ENCODE data around the gene LGALS14.

The LGALS14 gene

DNA sequence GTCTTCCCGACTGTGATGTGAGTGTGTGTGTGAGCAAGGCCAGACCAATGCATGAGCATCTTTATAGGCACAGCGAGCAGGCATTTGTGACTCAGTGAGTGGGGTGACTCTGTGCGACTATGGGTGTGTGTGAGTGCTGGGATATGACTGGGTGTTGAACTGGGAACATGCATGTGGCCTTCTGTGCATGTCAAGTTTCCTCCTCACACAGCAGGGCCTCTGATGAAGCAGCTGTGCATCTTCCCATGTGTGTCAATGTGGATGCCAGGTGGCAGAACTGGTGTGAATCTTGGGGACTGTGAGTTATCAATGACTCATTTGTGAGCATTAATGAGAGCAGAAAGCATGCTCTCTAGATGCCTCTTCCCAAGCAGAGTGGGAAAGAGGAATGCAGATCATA, 12.1 kb upstream of the LGALS14 start:
- Histone ChIP-seq H3K4me3 (ENCODE audit: low read depth in 1 of 2, low read length in 2 of 2) (no peak overlapping the region), H3K79me2 (ENCODE audit: insufficient read depth, low read length) (no peaks in the 10 kb centered on the region), H3K9me3 (ENCODE audit: insufficient read depth, low read length, severe bottlenecking) (no peaks in the 10 kb centered on the region), H3K27ac (ENCODE audit: low read length) (no peak overlapping the region), H3K36me3 (ENCODE audit: insufficient read depth, low read length) (no peaks in the 10 kb centered on the region), H3K27me3 (ENCODE audit: insufficient read depth, low read length, poor library complexity) (peaks cover 13% of the 10 kb centered on the region), H4K20me1 (ENCODE audit: insufficient read depth, low read length) (no peaks in the 10 kb centered on the region), H3K9ac (ENCODE audit: low read depth, low read length) (no peak overlapping the region), H3K4me2 (ENCODE audit: insufficient read depth, low read length) (no peak overlapping the region), H2AFZ (ENCODE audit: low read depth, low read length) (no peak overlapping the region), H3K4me1 (ENCODE audit: insufficient read depth, low read length) (no peaks in the 10 kb centered on the region)
- no peak for DNase-seq
- no peak for TF ChIP-seq CTCF (IDR thresholded peaks at IDR 0.05; ENCODE audit: borderline replicate concordance, extremely low read depth, low read length, poor library complexity, severe bottlenecking)
- no peak for TF ChIP-seq EZH2 (IDR thresholded peaks at IDR 0.05; ENCODE audit: borderline replicate concordance, low read depth, low read length, severe bottlenecking)
- ATAC-seq (ENCODE audit: insufficient read depth, low read depth), result no peak

- Histone ChIP-seq H3K27me3 (ENCODE audit: insufficient read depth, low read length, poor library complexity) (peaks cover 13% of the 10 kb centered on the region), H3K9me3 (ENCODE audit: insufficient read depth, low read length, severe bottlenecking) (no peaks in the 10 kb centered on the region), H3K4me1 (ENCODE audit: insufficient read depth, low read length) (no peaks in the 10 kb centered on the region), H2AFZ (ENCODE audit: low read depth, low read length) (no peak overlapping the region), H4K20me1 (ENCODE audit: insufficient read depth, low read length) (no peaks in the 10 kb centered on the region), H3K36me3 (ENCODE audit: insufficient read depth, low read length) (no peaks in the 10 kb centered on the region), H3K79me2 (ENCODE audit: insufficient read depth, low read length) (no peaks in the 10 kb centered on the region), H3K4me2 (ENCODE audit: insufficient read depth, low read length) (no peak overlapping the region), H3K4me3 (ENCODE audit: low read depth in 1 of 2, low read length in 2 of 2) (no peak overlapping the region), H3K27ac (ENCODE audit: low read length) (no peak overlapping the region), H3K9ac (ENCODE audit: low read depth, low read length) (no peak overlapping the region)
- TF ChIP-seq CTCF (IDR thresholded peaks at IDR 0.05; ENCODE audit: borderline replicate concordance, extremely low read depth, low read length, poor library complexity, severe bottlenecking), result no peak
- TF ChIP-seq EZH2 (IDR thresholded peaks at IDR 0.05; ENCODE audit: borderline replicate concordance, low read depth, low read length, severe bottlenecking), result no peak
- ATAC-seq (ENCODE audit: insufficient read depth, low read depth) (no peak), DNase-seq (no peak)
Observed at GRCh38 chr19:39692822-39693221, 11.5 kb upstream of the LGALS14 start.

DNA sequence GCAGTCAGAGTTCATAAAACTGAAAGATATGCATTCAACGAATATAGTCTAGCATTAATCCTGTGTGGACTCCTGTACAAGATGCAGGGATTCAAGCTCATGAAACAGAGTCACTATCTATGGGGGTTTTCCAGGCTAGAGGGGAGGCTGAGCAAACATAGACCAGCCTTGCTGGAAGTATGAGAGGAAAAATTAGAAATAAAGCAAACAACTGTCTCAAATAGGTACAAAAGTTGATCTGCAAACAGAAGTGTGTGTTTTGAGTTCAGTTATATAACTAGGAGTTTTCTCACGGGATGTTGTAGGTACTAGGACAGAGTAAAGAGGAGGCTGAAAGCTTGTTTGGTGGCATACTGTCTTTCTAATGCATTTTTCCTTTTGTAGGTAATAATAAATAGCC, 8.5 kb upstream of the LGALS14 start:
- TF ChIP-seq CTCF (IDR thresholded peaks at IDR 0.05; ENCODE audit: borderline replicate concordance, extremely low read depth, low read length, poor library complexity, severe bottlenecking), result no peak
- TF ChIP-seq EZH2 (IDR thresholded peaks at IDR 0.05; ENCODE audit: borderline replicate concordance, low read depth, low read length, severe bottlenecking), result no peak
- Histone ChIP-seq H2AFZ (ENCODE audit: low read depth, low read length) (no peak overlapping the region), H3K4me2 (ENCODE audit: insufficient read depth, low read length) (no peak overlapping the region), H3K9ac (ENCODE audit: low read depth, low read length) (no peak overlapping the region), H4K20me1 (ENCODE audit: insufficient read depth, low read length) (no peaks in the 10 kb centered on the region), H3K27me3 (ENCODE audit: insufficient read depth, low read length, poor library complexity) (peaks cover 13% of the 10 kb centered on the region), H3K4me1 (ENCODE audit: insufficient read depth, low read length) (no peaks in the 10 kb centered on the region), H3K9me3 (ENCODE audit: insufficient read depth, low read length, severe bottlenecking) (no peaks in the 10 kb centered on the region), H3K36me3 (ENCODE audit: insufficient read depth, low read length) (no peaks in the 10 kb centered on the region), H3K4me3 (ENCODE audit: low read depth in 1 of 2, low read length in 2 of 2) (no peak overlapping the region), H3K27ac (ENCODE audit: low read length) (no peak overlapping the region), H3K79me2 (ENCODE audit: insufficient read depth, low read length) (no peaks in the 10 kb centered on the region)
- DNase-seq (no peak), ATAC-seq (ENCODE audit: insufficient read depth, low read depth) (no peak)

GRCh38 chr19:39696387-39696786, 7.9 kb upstream of the LGALS14 start:
- no peaks in the 10 kb centered on the region for H3K4me1 ChIP-seq (ENCODE audit: insufficient read depth, low read length)
- H2AFZ ChIP-seq (ENCODE audit: low read depth, low read length), result no peak overlapping the region
- H3K79me2 ChIP-seq (ENCODE audit: insufficient read depth, low read length), result no peaks in the 10 kb centered on the region
- H3K27ac ChIP-seq (ENCODE audit: low read length), result no peak overlapping the region
- no peak for DNase-seq
- no peaks in the 10 kb centered on the region for H3K9me3 ChIP-seq (ENCODE audit: insufficient read depth, low read length, severe bottlenecking)
- H3K9ac ChIP-seq (ENCODE audit: low read depth, low read length), result no peak overlapping the region
- ATAC-seq (ENCODE audit: insufficient read depth, low read depth), result no peak
- H3K36me3 ChIP-seq (ENCODE audit: insufficient read depth, low read length), result no peaks in the 10 kb centered on the region
- H3K4me2 ChIP-seq (ENCODE audit: insufficient read depth, low read length), result no peak overlapping the region
- peaks cover 13% of the 10 kb centered on the region for H3K27me3 ChIP-seq (ENCODE audit: insufficient read depth, low read length, poor library complexity)
- no peaks in the 10 kb centered on the region for H4K20me1 ChIP-seq (ENCODE audit: insufficient read depth, low read length)
- no peak for TF ChIP-seq EZH2 (IDR thresholded peaks at IDR 0.05; ENCODE audit: borderline replicate concordance, low read depth, low read length, severe bottlenecking)
- no peak for TF ChIP-seq CTCF (IDR thresholded peaks at IDR 0.05; ENCODE audit: borderline replicate concordance, extremely low read depth, low read length, poor library complexity, severe bottlenecking)
- no peak overlapping the region for H3K4me3 ChIP-seq (ENCODE audit: low read depth in 1 of 2, low read length in 2 of 2)
